22Rv1 (cell line): ENCODE results near the gene KRT6B.

ENCODE experiments used
- ZFX ChIP-seq: fragments of 450-650 bp; IDR thresholded peaks from 2 replicates; pipeline ENCODE4 v1.6.1; 2017; ENCODE audit warnings: antibody characterized with exemption, borderline replicate concordance
- TF ChIP-seq, protein P1 (sequence below): fragments of 450-650 bp; IDR thresholded peaks from 2 replicates; pipeline ENCODE4 v1.5.1; 2017; ENCODE audit warnings: mild to moderate bottlenecking

- TF ChIP-seq, protein P1, sequence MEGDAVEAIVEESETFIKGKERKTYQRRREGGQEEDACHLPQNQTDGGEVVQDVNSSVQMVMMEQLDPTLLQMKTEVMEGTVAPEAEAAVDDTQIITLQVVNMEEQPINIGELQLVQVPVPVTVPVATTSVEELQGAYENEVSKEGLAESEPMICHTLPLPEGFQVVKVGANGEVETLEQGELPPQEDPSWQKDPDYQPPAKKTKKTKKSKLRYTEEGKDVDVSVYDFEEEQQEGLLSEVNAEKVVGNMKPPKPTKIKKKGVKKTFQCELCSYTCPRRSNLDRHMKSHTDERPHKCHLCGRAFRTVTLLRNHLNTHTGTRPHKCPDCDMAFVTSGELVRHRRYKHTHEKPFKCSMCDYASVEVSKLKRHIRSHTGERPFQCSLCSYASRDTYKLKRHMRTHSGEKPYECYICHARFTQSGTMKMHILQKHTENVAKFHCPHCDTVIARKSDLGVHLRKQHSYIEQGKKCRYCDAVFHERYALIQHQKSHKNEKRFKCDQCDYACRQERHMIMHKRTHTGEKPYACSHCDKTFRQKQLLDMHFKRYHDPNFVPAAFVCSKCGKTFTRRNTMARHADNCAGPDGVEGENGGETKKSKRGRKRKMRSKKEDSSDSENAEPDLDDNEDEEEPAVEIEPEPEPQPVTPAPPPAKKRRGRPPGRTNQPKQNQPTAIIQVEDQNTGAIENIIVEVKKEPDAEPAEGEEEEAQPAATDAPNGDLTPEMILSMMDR: no peak
- TF ChIP-seq ZFX: no peak
Measured at GRCh38 chr12:52443966-52444365, 8.0 kb downstream of the KRT6B start.
